ENCODE data around the gene OBP2A.

Gene OBP2A

GRCh38 chr9:135552021-135552697, 6.2 kb downstream of the OBP2A start:
- no peak for DNase-seq (ENCODE audit: low read depth)

DNA sequence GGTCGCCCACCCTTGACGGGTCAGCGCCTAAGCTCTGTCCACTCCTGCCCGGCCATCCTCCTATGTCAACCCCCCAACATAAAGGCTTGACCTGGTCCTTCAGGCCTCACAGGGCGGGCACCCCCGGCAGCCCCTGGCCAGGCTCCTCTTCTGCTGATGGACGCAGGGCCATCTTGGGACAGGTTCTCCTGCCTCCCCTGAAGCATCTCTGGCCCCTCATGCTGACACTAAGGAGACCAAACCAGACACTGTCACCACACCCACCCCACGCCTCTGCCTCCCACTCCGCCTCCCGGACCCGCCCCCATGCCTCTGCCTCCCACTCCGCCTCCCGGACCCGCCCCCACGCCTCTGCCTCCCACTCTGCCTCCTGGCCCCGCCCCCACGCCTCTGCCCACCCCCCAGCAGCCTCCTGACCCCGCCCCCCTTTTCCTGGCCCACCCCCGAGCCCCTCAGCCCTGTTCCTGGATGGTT, 6.8 kb downstream of the OBP2A start:
- no peak for DNase-seq (ENCODE audit: low read depth)

- DNase-seq (ENCODE audit: low read depth): no peak
These were observed 8.8 kb downstream of the OBP2A start for GRCh38 chr9:135554718-135555117.

- DNase-seq (ENCODE audit: low read depth): no peak
These were observed 9.3 kb downstream of the OBP2A start for GRCh38 chr9:135555203-135555602.

DNA sequence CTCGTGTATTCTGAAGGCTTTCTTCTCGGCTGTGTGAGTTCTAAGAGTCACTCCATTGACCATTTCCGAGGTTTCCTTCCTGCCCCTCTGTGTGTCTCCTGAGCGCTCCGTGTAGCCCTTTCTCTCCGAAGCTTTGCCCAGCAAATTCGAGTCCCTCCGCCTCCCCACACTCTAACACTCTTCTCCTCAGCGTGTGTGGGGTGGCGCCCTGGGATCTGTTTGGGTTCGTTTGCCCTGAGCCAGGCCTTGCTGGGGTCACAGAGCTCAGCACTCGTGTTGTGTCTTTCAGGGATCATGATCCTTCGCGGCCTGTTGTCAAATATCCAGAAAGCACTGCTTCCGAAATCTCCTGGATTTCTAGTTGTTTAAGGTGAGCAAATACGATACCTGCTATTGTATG, 10.0 kb downstream of the OBP2A start:
- no peak for DNase-seq (ENCODE audit: low read depth)

DNA sequence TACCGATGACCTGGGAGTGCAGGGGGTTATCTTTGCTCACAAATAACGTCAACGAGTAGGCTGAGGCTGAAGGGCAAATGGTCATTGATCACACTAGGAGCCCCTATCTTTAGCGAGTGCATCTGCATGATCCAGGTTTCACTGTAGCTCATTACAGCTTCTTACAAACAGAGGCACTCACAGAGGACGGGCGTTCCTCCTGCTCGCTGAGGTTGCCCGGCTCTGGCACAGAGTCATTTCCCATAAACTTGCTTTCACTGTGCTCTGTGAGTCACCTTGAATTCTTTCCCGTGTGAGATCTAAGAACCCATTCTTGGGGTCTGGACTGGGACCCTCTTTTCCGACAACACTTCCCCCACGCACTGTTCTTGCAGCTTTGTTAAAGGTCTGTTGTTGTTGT, 13.7 kb downstream of the OBP2A start:
- no peak for DNase-seq (ENCODE audit: low read depth)

DNA sequence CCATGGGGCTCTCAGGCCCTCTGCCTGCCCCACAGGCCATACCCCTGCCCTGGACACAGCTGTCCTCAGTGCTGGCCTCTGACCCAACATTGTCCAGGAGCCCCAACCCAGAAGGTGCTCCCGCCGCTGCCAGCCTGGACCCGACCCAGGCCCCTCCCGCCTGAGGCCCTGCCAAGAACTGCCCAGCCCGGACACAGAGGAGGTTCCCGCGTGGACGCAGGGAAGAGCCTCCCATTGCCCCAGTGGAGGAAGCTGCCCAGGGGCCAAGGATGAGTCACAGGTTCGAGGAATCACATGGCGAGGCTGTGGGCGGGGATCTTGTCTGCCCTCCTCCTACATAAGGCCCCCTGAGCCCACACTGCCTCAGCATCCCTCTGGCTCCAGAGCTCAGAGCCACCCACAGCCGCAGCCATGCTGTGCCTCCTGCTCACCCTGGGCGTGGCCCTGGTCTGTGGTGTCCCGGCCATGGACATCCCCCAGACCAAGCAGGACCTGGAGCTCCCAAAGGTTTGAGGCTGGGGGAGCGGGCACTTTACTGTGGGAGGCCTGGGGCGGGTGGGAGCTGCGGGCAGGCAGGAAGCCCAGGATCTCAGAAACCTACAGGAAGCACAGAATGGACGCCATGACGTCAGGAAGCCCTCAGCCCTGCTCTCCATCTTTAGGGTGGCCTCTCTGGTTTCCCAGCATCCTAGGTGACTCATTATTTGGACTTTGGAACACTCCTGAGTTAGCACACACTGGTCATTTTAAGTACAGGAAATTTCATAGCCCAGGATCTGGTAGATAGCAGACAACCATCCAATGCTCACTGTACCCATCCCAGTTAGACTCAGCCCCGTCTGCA, 15.7 kb downstream of the OBP2A start, which contains the start of gene PAEP:
Gene PAEP (plus strand): TSS at position 366 of the 844 bp plus-strand sequence.
- no peak for DNase-seq (ENCODE audit: low read depth)

GRCh38 chr9:135562235-135562745, 16.4 kb downstream of the OBP2A start:
- no peak for DNase-seq (ENCODE audit: low read depth)

DNA sequence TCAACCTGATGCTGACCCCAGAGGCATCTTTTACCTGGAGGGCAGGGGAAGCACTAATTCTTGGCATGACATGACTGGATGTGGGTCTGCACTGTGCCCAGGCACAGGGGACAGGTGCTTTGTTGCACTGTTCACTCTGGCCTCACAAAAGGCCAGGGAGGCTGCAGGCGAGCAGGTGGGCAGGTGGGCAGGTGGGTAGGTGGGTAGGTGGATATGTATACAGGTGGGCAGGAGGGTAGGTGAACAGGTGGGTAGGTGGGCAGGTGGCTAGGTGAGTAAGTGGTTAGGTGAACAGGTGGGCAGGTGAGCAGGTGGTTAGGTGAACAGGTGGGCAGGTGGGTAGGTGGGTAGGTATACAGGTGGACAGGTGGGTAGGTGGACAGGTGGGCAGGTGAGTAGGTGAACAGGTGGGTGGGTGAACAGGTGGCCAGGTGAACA, 17.1 kb downstream of the OBP2A start:
- no peak for DNase-seq (ENCODE audit: low read depth)

DNA sequence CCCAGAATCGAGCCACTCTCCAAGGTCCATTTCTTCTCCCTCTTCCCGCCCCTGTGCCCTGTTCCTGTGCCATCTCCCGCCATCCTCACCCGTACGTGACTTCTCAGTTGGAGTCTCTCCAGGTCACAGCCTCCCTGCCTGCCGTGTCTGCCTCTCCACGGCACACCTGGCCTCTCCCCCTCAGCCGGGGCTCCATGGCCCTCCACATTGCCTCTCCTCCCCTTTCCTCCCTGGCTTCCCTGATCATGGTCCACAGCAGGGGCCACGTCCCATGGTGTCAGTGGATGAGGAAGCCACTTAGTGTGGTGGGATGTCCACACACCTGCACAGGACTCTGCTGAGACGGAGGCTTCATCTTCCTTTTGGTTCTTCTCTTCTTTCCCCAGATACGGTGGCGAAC, 17.9 kb downstream of the OBP2A start:
- DNase-seq (ENCODE audit: low read depth): no peak

DNA sequence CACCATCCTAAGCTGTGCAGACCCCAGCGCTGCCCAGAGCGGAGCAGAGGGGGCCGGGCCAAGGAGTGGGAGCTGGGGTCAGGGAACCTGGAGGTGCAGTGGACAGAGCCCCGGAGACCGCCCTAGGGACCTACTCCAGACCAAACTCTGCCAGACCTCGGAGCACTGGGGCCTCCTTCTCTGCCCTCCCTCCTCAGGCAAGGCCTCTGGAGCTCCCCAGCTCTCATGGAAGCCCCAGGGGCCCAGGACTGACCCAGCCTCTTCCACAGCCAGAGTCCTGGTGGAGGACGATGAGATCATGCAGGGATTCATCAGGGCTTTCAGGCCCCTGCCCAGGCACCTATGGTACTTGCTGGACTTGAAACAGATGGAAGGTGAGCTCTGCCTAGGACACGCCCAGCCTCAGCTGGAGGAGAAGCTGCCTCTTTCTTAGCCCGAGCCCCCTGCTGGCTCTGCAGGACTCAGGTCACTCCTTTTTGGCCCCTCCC, 19.3 kb downstream of the OBP2A start:
- DNase-seq (ENCODE audit: low read depth): no peak

- no peak for DNase-seq (ENCODE audit: low read depth)
These were observed 19.7 kb downstream of the OBP2A start for GRCh38 chr9:135565636-135566035.

DNA sequence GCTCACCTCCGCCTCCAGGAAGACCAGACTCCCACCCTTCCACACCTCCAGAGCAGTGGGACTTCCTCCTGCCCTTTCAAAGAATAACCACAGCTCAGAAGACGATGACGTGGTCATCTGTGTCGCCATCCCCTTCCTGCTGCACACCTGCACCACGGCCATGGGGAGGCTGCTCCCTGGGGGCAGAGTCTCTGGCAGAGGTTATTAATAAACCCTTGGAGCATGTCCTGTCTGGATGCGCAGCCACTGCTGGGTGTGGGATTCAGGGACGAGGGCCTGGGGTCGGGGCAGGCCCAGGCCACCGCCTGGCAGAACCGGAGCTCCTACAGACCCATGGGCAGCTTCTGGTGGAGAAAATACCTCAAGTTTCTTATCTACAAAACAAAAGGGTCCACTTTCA, 20.6 kb downstream of the OBP2A start:
- DNase-seq (ENCODE audit: low read depth): no peak

GRCh38 chr9:135567311-135567710, 21.4 kb downstream of the OBP2A start:
- no peak for DNase-seq (ENCODE audit: low read depth)

- DNase-seq (ENCODE audit: low read depth): no peak
These were observed 22.1 kb downstream of the OBP2A start for GRCh38 chr9:135568026-135568425.

- no peak for DNase-seq (ENCODE audit: low read depth)
These were observed 24.5 kb downstream of the OBP2A start for GRCh38 chr9:135570456-135570855.

GRCh38 chr9:135572233-135572632, 26.3 kb downstream of the OBP2A start:
- DNase-seq (ENCODE audit: low read depth): no peak

DNA sequence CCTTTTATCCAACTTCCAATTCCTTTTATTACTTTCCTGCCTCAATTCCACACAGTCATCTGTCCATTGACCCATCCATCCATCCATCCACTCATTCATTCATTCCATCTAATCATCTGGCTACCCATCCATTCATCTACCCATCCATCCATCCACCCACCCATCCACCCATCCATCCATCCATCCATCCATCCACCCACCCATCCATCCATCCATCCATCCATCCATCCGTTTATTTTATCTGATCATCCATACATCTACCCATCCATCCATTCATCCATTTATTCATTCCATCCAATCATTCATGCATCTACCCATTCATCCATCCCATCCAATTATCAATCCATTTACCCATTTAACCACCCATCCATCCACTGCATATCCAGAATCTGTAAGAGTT, 27.2 kb downstream of the OBP2A start:
- no peak for DNase-seq (ENCODE audit: low read depth)

- DNase-seq (ENCODE audit: low read depth): no peak
These were observed 28.4 kb downstream of the OBP2A start for GRCh38 chr9:135574331-135574730.

DNA sequence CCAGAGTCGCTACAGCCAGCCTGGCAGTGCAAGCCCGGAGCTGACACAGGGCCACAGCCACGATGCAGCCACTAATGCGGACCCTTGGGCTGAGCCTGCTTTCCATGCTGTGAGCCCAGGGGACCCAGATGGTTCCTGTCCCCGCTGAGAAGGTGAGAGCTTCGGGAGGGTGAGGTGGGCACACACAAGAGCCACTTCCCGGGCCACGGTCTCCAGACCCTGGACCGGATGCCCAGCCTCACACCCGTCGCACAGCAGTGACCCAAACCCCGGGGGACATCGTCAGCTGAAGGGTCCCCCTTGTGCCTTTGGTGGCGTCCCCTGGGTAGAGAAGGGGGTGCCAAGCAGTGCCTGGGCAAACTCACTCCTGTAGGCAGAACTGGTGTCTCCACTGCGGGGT, 29.0 kb downstream of the OBP2A start:
- no peak for DNase-seq (ENCODE audit: low read depth)

- no peak for DNase-seq (ENCODE audit: low read depth)
These were observed 30.2 kb downstream of the OBP2A start for GRCh38 chr9:135575995-135576631.

DNA sequence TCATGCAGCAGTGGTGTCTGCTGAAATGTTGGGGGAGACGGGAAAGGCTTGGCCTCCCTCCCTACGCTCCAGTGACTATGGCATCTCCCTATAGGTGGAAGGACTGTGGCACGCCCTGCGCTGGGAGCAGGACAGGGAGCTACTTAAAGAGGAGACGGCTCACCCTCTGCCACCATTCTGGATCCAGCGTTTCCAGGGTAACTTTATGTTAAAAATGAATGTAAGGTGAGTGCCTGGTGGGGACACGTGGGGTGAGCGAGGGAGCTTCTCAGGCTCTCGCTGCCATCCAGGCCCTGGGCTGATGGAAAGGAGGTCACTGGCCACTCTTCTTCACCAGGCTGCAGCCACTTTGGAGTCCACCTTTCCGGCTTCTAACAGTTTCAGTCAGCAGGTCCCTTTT, 31.3 kb downstream of the OBP2A start:
- no peak for DNase-seq (ENCODE audit: low read depth)
